ENCODE data around the gene BYSL. TPM values are rescaled to one million over a fixed set of nuclear protein-coding genes. Genes with fewer than 3 reads are reported as not detected.

Gene BYSL
- total and polyA plus RNA-seq, 10 of the 15 experiments (the other 5 are each of a cell fraction or from before 2014, with no cell fraction given) = 12.6 to 51.1 (median 33.0) TPM

DNA sequence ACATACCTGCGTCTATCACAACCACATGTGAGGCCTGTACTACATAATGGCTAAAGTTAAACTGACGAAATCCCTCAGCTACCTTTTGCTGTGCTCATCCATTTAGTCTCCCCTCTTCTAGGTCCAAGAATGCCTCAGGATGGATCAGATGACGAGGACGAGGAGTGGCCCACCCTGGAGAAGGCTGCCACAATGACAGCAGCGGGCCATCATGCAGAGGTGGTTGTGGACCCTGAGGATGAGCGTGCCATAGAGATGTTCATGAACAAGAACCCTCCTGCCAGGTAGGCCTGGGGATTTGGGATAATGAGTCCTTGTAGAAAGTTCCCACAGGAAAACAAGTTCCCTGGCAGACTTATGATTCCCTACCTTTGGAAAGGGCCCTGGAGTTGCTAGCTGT lies 6.0 kb downstream of the BYSL start:
- WGBS (ENCODE audit: insufficient coverage, insufficient replicate concordance, low lambda C conversion rate, missing lambda C conversion rate) = 87% methylated on average over 6 of the region's 6 CpGs
- CTCF ChIA-PET = interaction anchor here (0.6 to 8.3 kb wide), 5 partner anchors 9 to 118 kb away, joined by 3 to 137 read pairs (median 4); partner anchors contain the start of gene CCND3
- RAD21 ChIA-PET (ENCODE audit: unreplicated experiment) = interaction anchor here (1.2 kb wide), 1 partner anchor 9 kb away, joined by 4 read pairs; no protein-coding TSS in a partner anchor
- POLR2A ChIA-PET = interaction anchor here (0.7 kb wide), 1 partner anchor 241 kb away, joined by 3 read pairs; no protein-coding TSS in a partner anchor
- Histone ChIP-seq H2AFZ (ENCODE audit: control insufficient read depth, low read depth, low read length) (no peak overlapping the region), H3K9me3 (replicated peaks; ENCODE audit: control insufficient read depth, insufficient read depth, low read length) (no peaks in the 10 kb centered on the region), H3K79me2 (ENCODE audit: control insufficient read depth, insufficient read depth, low read length) (peaks cover 33% of the 10 kb centered on the region), H3K4me3 (no peak overlapping the region), H3K27me3 (replicated peaks in 1 of 2; ENCODE audit: control insufficient read depth in 2 of 2, insufficient read depth in 2 of 2, low read length in 1 of 2) (no peaks in the 10 kb centered on the region), H3K36me3 (ENCODE audit: control insufficient read depth in 2 of 2, insufficient read depth in 2 of 2, low read length in 1 of 2) (peaks cover 26 to 32% of the 10 kb centered on the region in 2 experiments), H3K4me1 (ENCODE audit: control insufficient read depth, insufficient read depth, low read length) (no peaks in the 10 kb centered on the region), H4K20me1 (ENCODE audit: control insufficient read depth, insufficient read depth) (no peaks in the 10 kb centered on the region), H3K9ac (ENCODE audit: control insufficient read depth, insufficient read depth, low read length) (no peak overlapping the region), H3K27ac (ENCODE audit: control insufficient read depth, insufficient read depth) (no peak overlapping the region), H3K4me2 (ENCODE audit: control insufficient read depth, insufficient read depth) (no peak overlapping the region)
- ATAC-seq (no peak), FAIRE-seq (no peak), DNase-seq (ENCODE audit: low read depth, low spot score) (no peak)
- intact Hi-C loops (cut with micrococcal nuclease; ENCODE audit: unreplicated experiment) = no loop called here
- in situ Hi-C loops (cut with MboI) = no loop called here
- BruUV-seq (replicated peaks) = no TSS peak
- SMC1A ChIA-PET (ENCODE audit: uncharacterized antibody, unreplicated experiment) = interaction anchor here (2.3 kb wide), 1 partner anchor 22 kb away, joined by 6 read pairs; no protein-coding TSS in a partner anchor
- no peak for TF ChIP-seq ATF7 (IDR thresholded peaks at IDR 0.05; ENCODE audit: low read depth)
- no peak for TF ChIP-seq EED (IDR thresholded peaks at IDR 0.05; ENCODE audit: low read depth)

DNA sequence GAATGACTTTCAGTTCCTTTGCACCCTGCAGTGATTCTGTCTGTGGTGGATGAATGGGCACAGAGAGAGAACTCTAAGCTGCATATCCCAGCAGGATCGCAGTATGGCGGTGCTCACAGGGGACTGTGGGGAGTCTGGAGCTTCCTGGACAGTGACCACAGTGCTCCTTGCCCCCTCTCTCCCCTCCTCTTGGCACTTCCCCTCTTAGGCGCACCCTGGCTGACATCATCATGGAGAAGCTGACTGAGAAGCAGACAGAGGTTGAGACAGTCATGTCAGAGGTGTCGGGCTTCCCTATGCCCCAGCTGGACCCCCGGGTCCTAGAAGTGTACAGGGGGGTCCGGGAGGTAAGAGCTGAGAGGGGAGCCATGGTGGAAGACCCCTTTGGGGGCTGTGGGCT lies 8.6 kb downstream of the BYSL start:
- FAIRE-seq = no peak
- intact Hi-C loops (cut with micrococcal nuclease; ENCODE audit: unreplicated experiment) (no loop called here), in situ Hi-C loops (cut with MboI) (loop anchor here (10.0 kb wide), 1 partner anchor 115 kb away; no protein-coding TSS in a partner anchor)
- Histone ChIP-seq H3K4me1 (ENCODE audit: control insufficient read depth, insufficient read depth, low read length) (peaks cover 4% of the 10 kb centered on the region; the same call in 1 of the 2 replicates), H3K9me3 (replicated peaks; ENCODE audit: control insufficient read depth, insufficient read depth, low read length) (no peaks in the 10 kb centered on the region), H3K36me3 (ENCODE audit: control insufficient read depth in 2 of 2, insufficient read depth in 2 of 2, low read length in 1 of 2) (peaks cover 33 to 50% of the 10 kb centered on the region in 2 experiments), H3K9ac (ENCODE audit: control insufficient read depth, insufficient read depth, low read length) (no peak overlapping the region), H4K20me1 (ENCODE audit: control insufficient read depth, insufficient read depth) (0 out of 2 replicates have a peak, but pooled peaks cover under 1% of the 10 kb centered on the region), H3K27ac (ENCODE audit: control insufficient read depth, insufficient read depth) (no peak overlapping the region), H2AFZ (ENCODE audit: control insufficient read depth, low read depth, low read length) (no peak overlapping the region), H3K4me2 (ENCODE audit: control insufficient read depth, insufficient read depth) (no peak overlapping the region), H3K4me3 (no peak overlapping the region), H3K79me2 (ENCODE audit: control insufficient read depth, insufficient read depth, low read length) (peaks cover 8% of the 10 kb centered on the region), H3K27me3 (replicated peaks in 1 of 2; ENCODE audit: control insufficient read depth in 2 of 2, insufficient read depth in 2 of 2, low read length in 1 of 2) (no peaks in the 10 kb centered on the region)
- ChIA-PET POLR2A (interaction anchor here (1.4 kb wide), 1 partner anchor 8 kb away, joined by 4 read pairs; the partner anchor contains the start of genes BYSL and MED20), RAD21 (ENCODE audit: unreplicated experiment) (interaction anchor here (1.2 to 2.0 kb wide), 2 partner anchors 9 to 110 kb away, joined by 3 to 7 read pairs; partner anchors contain the start of genes BYSL and MED20), CTCF (interaction anchor here (1.8 to 13.2 kb wide), 2 partner anchors 6 to 83 kb away, joined by 5 to 137 read pairs; partner anchors contain the start of genes BYSL and MED20), SMC1A (ENCODE audit: uncharacterized antibody, unreplicated experiment) (interaction anchor here (1.2 kb wide), 1 partner anchor 8 kb away, joined by 5 read pairs; no protein-coding TSS in a partner anchor)
- WGBS (ENCODE audit: insufficient coverage, insufficient replicate concordance, low lambda C conversion rate, missing lambda C conversion rate) = 86% methylated on average over 6 of the region's 6 CpGs
- DNase-seq (ENCODE audit: low read depth, low spot score) = no peak
- no TSS peak for BruUV-seq (replicated peaks)
- no peak for ATAC-seq
- TF ChIP-seq JUND (IDR thresholded peaks at IDR 0.05; ENCODE audit: low read depth, low read length) (no peak), NFIC (IDR thresholded peaks at IDR 0.05; ENCODE audit: low read depth, low read length) (no peak), ETV6 (conservative IDR thresholded peaks at IDR 0.05 in 1 of 2, IDR thresholded peaks at IDR 0.05 in 1 of 2; ENCODE audit: borderline replicate concordance in 1 of 2, low read depth in 1 of 2) (no peak), MEF2A (IDR thresholded peaks at IDR 0.05; ENCODE audit: insufficient read depth, low read depth, low read length) (no peak), TBL1XR1 (IDR thresholded peaks at IDR 0.05; ENCODE audit: low read depth, low read length) (no peak), E4F1 (IDR thresholded peaks at IDR 0.05; ENCODE audit: borderline replicate concordance, partially characterized antibody) (no peak)

All from GM12878 (cell line).